IMR-90 (cell line): ENCODE results near the gene CCER1. TPM values are rescaled to one million over a fixed set of nuclear protein-coding genes. Genes with fewer than 3 reads are reported as not detected.

Experiments
- ATAC-seq: fragments of 200-7000 bp; cut with Tn5 transposase; 2 replicates; pipeline ENCODE4 v1.9.1; 2020; ENCODE audit warnings: low read depth, mild to moderate bottlenecking, moderate library complexity
- BruUV-seq: library from RNA; stranded (reverse); fragments of 400-500 nt; replicated peaks from 2 replicates; lab custom pipeline; 2021; lab: Mats Ljungman, UMichigan
- CTCF ChIA-PET: fragments of 300-600 bp; formaldehyde crosslinking; extraction: SDS; loops from one replicate; lab custom pipeline; 2021; ENCODE audit warnings: antibody characterized with exemption; lab: Yijun Ruan, JAX
- POLR2A ChIA-PET: fragments of 300-600 bp; sonication (Branson Sonifier 250); formaldehyde crosslinking; loops from one replicate; lab custom pipeline; 2022; ENCODE audit warnings: antibody characterized with exemption; ENCODE audit not compliant: unreplicated experiment; lab: Charles Lee
- DNase-seq: peaks from one replicate; pipeline ENCODE4 v3.0.0; 2013
- H2AFZ ChIP-seq: replicated peaks from 2 replicates; pipeline ENCODE3; 2013; ENCODE audit warnings: low read length, mild to moderate bottlenecking; ENCODE audit not compliant: poor library complexity
- H2AK5ac ChIP-seq: 2 replicates; pipeline ENCODE4 v1.6.1; 2013; ENCODE audit warnings: low read depth, low read length, inconsistent platforms
- H2AK9ac ChIP-seq: replicated peaks from 2 replicates; pipeline ENCODE3; 2013; ENCODE audit warnings: mild to moderate bottlenecking, low read depth, low read length, moderate library complexity; ENCODE audit not compliant: poor library complexity
- H2BK120ac ChIP-seq: 2 replicates; pipeline ENCODE4 v1.6.1; 2013; ENCODE audit warnings: low read depth, low read length, inconsistent platforms
- H2BK15ac ChIP-seq: 3 replicates; pipeline ENCODE4 v1.6.1; 2013; ENCODE audit warnings: low read depth, low read length, inconsistent platforms
- H2BK20ac ChIP-seq: 2 replicates; pipeline ENCODE4 v1.6.1; 2013; ENCODE audit warnings: low read depth, mild to moderate bottlenecking, inconsistent platforms, low read length, moderate library complexity
- H2BK5ac ChIP-seq: 2 replicates; pipeline ENCODE4 v1.6.1; 2013; ENCODE audit warnings: mild to moderate bottlenecking, low read depth, low read length, inconsistent platforms; ENCODE audit not compliant: poor library complexity, severe bottlenecking
- H3K14ac ChIP-seq: replicated peaks from 2 replicates; pipeline ENCODE4 v1.6.1; 2013; ENCODE audit warnings: low read depth, low read length, inconsistent platforms
- H3K18ac ChIP-seq: 2 replicates; pipeline ENCODE4 v1.6.1; 2013; ENCODE audit warnings: low read depth, low read length, control low read depth
- H3K23ac ChIP-seq: 2 replicates; pipeline ENCODE4 v1.6.1; 2013; ENCODE audit warnings: low read depth, low read length, inconsistent platforms
- H3K27ac ChIP-seq: 2 replicates; pipeline ENCODE4 v1.5.1; 2013; ENCODE audit warnings: mild to moderate bottlenecking, control low read depth, low read length; ENCODE audit not compliant: insufficient read depth
- H3K27me3 ChIP-seq: 2 replicates; pipeline ENCODE4 v1.6.1; 2013; ENCODE audit warnings: low read length; ENCODE audit not compliant: control insufficient read depth, insufficient read depth
- H3K36me3 ChIP-seq: 2 replicates; pipeline ENCODE4 v1.6.1; 2013; ENCODE audit warnings: low read length, mixed read lengths; ENCODE audit not compliant: control insufficient read depth, insufficient read depth
- H3K4ac ChIP-seq: 2 replicates; pipeline ENCODE4 v1.6.1; 2013; ENCODE audit warnings: low read depth, low read length, inconsistent platforms
- H3K4me1 ChIP-seq: 2 replicates; pipeline ENCODE4 v1.6.1; 2013; ENCODE audit warnings: low read length, mixed read lengths; ENCODE audit not compliant: control insufficient read depth, insufficient read depth
- H3K4me2 ChIP-seq: 2 replicates; pipeline ENCODE4 v1.6.1; 2013; ENCODE audit warnings: low read depth, mild to moderate bottlenecking, control low read depth, low read length, moderate library complexity
- H3K4me3 ChIP-seq: 2 replicates; pipeline ENCODE4 v1.5.1; 2013; ENCODE audit warnings: low read depth, mild to moderate bottlenecking, control low read depth, low read length, moderate library complexity; ENCODE audit not compliant: insufficient read depth
- H3K56ac ChIP-seq: 2 replicates; pipeline ENCODE4 v1.6.1; 2013; ENCODE audit warnings: low read length, inconsistent platforms; ENCODE audit not compliant: insufficient read depth; ENCODE audit errors: extremely low read depth
- H3K79me1 ChIP-seq, 2 experiments: 2 replicates each; pipeline ENCODE4 v1.6.1; 2013; ENCODE audit warnings: low read length in 2 of 2, inconsistent platforms in 1 of 2, low read depth in 1 of 2
- H3K9ac ChIP-seq: 2 replicates; pipeline ENCODE4 v1.6.1; 2013; ENCODE audit warnings: low read depth, low read length, control low read depth
- H3K9me1 ChIP-seq: 2 replicates; pipeline ENCODE4 v1.6.1; 2013; ENCODE audit warnings: low read length, inconsistent platforms; ENCODE audit not compliant: insufficient read depth
- H3K9me3 ChIP-seq: 2 replicates; pipeline ENCODE4 v1.6.1; 2013; ENCODE audit warnings: low read length; ENCODE audit not compliant: control insufficient read depth, insufficient read depth
- H4K20me1 ChIP-seq: 2 replicates; pipeline ENCODE4 v1.6.1; 2013; ENCODE audit warnings: low read length, inconsistent platforms; ENCODE audit not compliant: insufficient read depth
- H4K5ac ChIP-seq: 2 replicates; pipeline ENCODE4 v1.6.1; 2013; ENCODE audit warnings: mild to moderate bottlenecking, low read depth, low read length, control low read depth
- H4K8ac ChIP-seq, 2 experiments: 2 replicates each; pipeline ENCODE4 v1.6.1; 2013; ENCODE audit warnings: low read depth in 2 of 2, low read length in 2 of 2, control low read depth in 1 of 2, inconsistent platforms in 1 of 2
- H4K91ac ChIP-seq: 2 replicates; pipeline ENCODE4 v1.6.1; 2013; ENCODE audit warnings: low read depth, low read length, inconsistent platforms; ENCODE audit not compliant: insufficient read depth
- CEBPB ChIP-seq: IDR thresholded peaks from 2 replicates; pipeline ENCODE4 v1.6.1; 2012; ENCODE audit warnings: low read depth, low read length, improper control_type of control experiment
- RCOR1 ChIP-seq: IDR thresholded peaks from 2 replicates; pipeline ENCODE4 v1.6.1; 2012; ENCODE audit warnings: mild to moderate bottlenecking, low read length, improper control_type of control experiment; ENCODE audit not compliant: insufficient replicate concordance
- whole genome bisulfite sequencing, 2 experiments: methylation state at CpG; one replicate each; pipeline versions ENCODE4 v1.1.5 to v1.1.7; 2013; ENCODE audit warnings: missing lambda C conversion rate in 2 of 2; ENCODE audit not compliant: insufficient read length in 1 of 2; ENCODE audit errors: extremely low coverage in 2 of 2; 5-methylcytosine and 5-hydroxymethylcytosine counted together
- dilution Hi-C: fragments of 300-500 bp; cut with HindIII; formaldehyde crosslinking; loops from one replicate; pipeline ENCODE4 v1.14.3; 2018; ENCODE audit warnings: low sequenced_read_pairs; ENCODE audit not compliant: unreplicated experiment
- in situ Hi-C: fragments of 300-500 bp; cut with MboI; formaldehyde crosslinking; loops from 3 replicates; pipeline ENCODE4 v1.14.3; 2019; ENCODE audit warnings: low sequenced_read_pairs, inconsistent platforms, mixed read lengths
- intact Hi-C: fragments of 100-400 bp; cut with micrococcal nuclease; formaldehyde crosslinking; loops from 2 replicates; pipeline ENCODE4 v1.10.0; 2022
- polyA plus RNA-seq, 3 experiments: library from polyadenylated mRNA; depleted of rRNA; stranded (reverse); fragments of >200 nt; gene quantifications; 2 replicates each; pipeline ENCODE4 v1.2.3, GENCODE V29; 2012; ENCODE audit warnings: low replicate concordance in 1 of 3
- total RNA-seq: library from RNA; depleted of rRNA; stranded (reverse); fragments of >200 nt; gene quantifications from 2 replicates; pipeline ENCODE4 v1.2.3, GENCODE V29; 2012

CCER1 gene
- total and polyA plus RNA-seq, 2 of the 4 experiments (the other 2 are of a cell fraction), result not detected

DNA sequence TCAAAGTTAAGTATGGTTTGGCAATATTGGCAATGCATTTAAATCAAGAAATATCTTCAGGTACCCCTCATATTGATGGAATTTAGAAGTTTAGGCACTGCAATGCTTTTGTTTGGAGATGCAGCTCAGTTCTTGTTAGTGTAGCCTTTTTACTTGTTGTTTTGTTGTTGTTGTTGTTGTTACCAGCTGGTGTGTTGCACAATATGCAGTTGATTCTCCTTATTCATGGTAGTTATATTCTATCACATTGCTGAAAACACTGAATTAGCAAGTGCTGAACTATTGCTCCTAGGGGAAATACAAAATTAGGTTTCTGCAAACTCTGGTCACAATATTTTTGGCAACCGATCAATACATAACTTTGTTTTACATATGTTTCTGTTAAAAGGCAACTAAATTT lies 34.8 kb downstream of the CCER1 start:
- no peak overlapping the region for H3K56ac ChIP-seq
- no peak overlapping the region for H3K18ac ChIP-seq
- no CpG with 5 or more reads among the region's 1 CpG for WGBS, 2 experiments
- no peak overlapping the region for H2BK5ac ChIP-seq
- H4K20me1 ChIP-seq, result no peaks in the 10 kb centered on the region
- ChIA-PET CTCF (no interaction called here), POLR2A (no interaction called here)
- H3K14ac ChIP-seq, result no peak overlapping the region
- no peak overlapping the region for H2BK15ac ChIP-seq
- no peak overlapping the region for H2AFZ ChIP-seq
- no peak overlapping the region for H3K23ac ChIP-seq
- no peak overlapping the region for H2BK20ac ChIP-seq
- no peak overlapping the region for H3K4me3 ChIP-seq
- H3K9me3 ChIP-seq, result no peaks in the 10 kb centered on the region
- H4K91ac ChIP-seq, result no peak overlapping the region
- no peaks in the 10 kb centered on the region; the same call in 1 of the 2 replicates for H3K4me1 ChIP-seq
- in situ Hi-C loops, result no loop called here
- no peak overlapping the region for H2AK9ac ChIP-seq
- intact Hi-C loops, result no loop called here
- no peak overlapping the region for H3K4ac ChIP-seq
- no peaks in the 10 kb centered on the region for H3K27me3 ChIP-seq
- ATAC-seq (no peak), DNase-seq (no peak)
- H3K27ac ChIP-seq, result no peak overlapping the region
- H3K4me2 ChIP-seq, result no peak overlapping the region
- H3K79me1 ChIP-seq, result no peaks in the 10 kb centered on the region
- no peak overlapping the region for H2AK5ac ChIP-seq
- BruUV-seq, result no TSS peak
- dilution Hi-C loops, result no loop called here
- TF ChIP-seq CEBPB (peak; percentile 56), RCOR1 (no peak)
- H4K5ac ChIP-seq, result no peak overlapping the region
- H3K9me1 ChIP-seq, result no peaks in the 10 kb centered on the region
- H4K8ac ChIP-seq, result no peak overlapping the region
- H2BK120ac ChIP-seq, result no peak overlapping the region
- H3K36me3 ChIP-seq, result no peaks in the 10 kb centered on the region
- no peak overlapping the region for H3K9ac ChIP-seq
